Thymus (tissue), 11 donors: Measurements from ENCODE around the gene SLC35G1. TPM values are rescaled to one million over a fixed set of nuclear protein-coding genes. Genes with fewer than 3 reads are reported as not detected.

Experiments used
- DNase-seq, 9 donors: peaks; one replicate each; pipeline ENCODE4 v3.0.0-alpha.2; 2013; ENCODE audit warnings: low spot score in 9 of 9, low read depth in 6 of 9, missing footprints in 1 of 9
- H3K27ac ChIP-seq, 2 donors: one replicate each; pipeline ENCODE4 v1.5.1; 2013; ENCODE audit warnings: control low read depth in 1 of 2, low read depth in 1 of 2, low read length in 1 of 2, mild to moderate bottlenecking in 1 of 2, moderate library complexity in 1 of 2
- H3K27me3 ChIP-seq, 2 donors: one replicate each; pipeline ENCODE4 v1.5.1; 2013; ENCODE audit warnings: low read length in 1 of 2; ENCODE audit not compliant: control insufficient read depth in 2 of 2, insufficient read depth in 1 of 2
- H3K36me3 ChIP-seq, 2 donors: one replicate each; pipeline ENCODE4 v1.5.1; 2013; ENCODE audit warnings: low read length in 1 of 2, mild to moderate bottlenecking in 1 of 2, moderate library complexity in 1 of 2; ENCODE audit not compliant: control insufficient read depth in 2 of 2, insufficient read depth in 2 of 2
- H3K4me1 ChIP-seq, 2 donors: one replicate each; pipeline ENCODE4 v1.5.1; 2013; ENCODE audit warnings: low read length in 2 of 2; ENCODE audit not compliant: control insufficient read depth in 2 of 2, insufficient read depth in 2 of 2
- H3K4me3 ChIP-seq, 2 donors: one replicate each; pipeline ENCODE4 v1.5.1; 2013; ENCODE audit warnings: low read length in 2 of 2, control low read depth in 1 of 2, mild to moderate bottlenecking in 1 of 2
- H3K9me3 ChIP-seq, 2 donors: one replicate each; pipeline ENCODE4 v1.5.1; 2013; ENCODE audit warnings: low read length in 1 of 2, mild to moderate bottlenecking in 1 of 2; ENCODE audit not compliant: control insufficient read depth in 2 of 2, insufficient read depth in 1 of 2
- WGBS: extraction: QIAGEN DNeasy Blood & Tissue Kit; methylation state at CpG from one replicate; pipeline ENCODE4 v1.1.7; 2013; 5-methylcytosine and 5-hydroxymethylcytosine counted together
- polyA plus RNA-seq: library from polyadenylated mRNA; stranded (reverse); fragments of 200-250 nt; gene quantifications from one replicate; pipeline ENCODE4 v1.2.3, GENCODE V29; 2013
- total RNA-seq: library from RNA; stranded (reverse); fragments of 120-200 nt; gene quantifications from one replicate; pipeline ENCODE4 v1.2.4, GENCODE V29; 2013
- donor health status: healthy.

Gene SLC35G1
- total and polyA plus RNA-seq, 2 donors: 2.3 to 3.0 TPM

DNA sequence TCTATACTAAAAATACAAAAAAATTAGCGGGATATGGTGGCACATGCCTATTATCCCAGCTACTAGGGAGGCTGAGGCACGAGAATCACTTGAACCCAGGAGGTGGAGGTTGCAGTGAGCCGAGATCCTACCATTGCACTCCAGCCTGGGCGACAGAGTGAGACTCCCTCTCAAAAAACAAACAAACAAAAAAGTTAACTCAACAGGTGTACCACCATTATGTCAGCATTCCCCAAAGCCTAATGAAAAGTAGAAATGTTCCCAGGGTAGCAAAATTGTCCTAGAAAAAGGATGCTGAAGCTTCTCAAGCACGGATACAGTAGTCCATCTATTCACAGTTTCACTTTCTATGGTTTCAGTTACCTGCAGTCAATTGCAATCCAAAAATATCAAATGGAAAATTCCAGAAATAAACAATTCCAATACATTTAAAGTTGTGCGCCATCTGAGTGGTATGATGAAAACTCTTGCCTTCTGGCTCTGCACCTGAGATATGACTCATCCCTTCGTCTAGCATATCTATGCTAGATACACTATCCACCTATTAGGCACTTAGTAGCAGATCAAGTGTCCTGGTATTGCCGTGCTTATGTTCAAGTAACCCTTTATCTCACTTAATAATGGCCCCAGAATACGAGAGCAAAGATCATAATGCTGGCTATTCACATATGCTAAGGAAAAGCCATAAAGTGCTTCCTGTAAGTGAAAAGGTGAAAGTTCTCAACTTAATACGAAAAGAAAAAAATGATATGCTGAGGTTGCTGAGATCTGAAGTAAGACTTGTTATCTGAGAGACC lies 37.2 kb upstream of the SLC35G1 start:
- Histone ChIP-seq H3K4me1 (no peaks in the 10 kb centered on the region), H3K27ac (no peak overlapping the region), H3K36me3 (no peaks in the 10 kb centered on the region), H3K9me3 (no peaks in the 10 kb centered on the region), H3K27me3 (no peaks in the 10 kb centered on the region), H3K4me3 (no peak overlapping the region)
- no peak for DNase-seq
- WGBS: 92% methylated on average over 10 of the region's 10 CpGs

DNA sequence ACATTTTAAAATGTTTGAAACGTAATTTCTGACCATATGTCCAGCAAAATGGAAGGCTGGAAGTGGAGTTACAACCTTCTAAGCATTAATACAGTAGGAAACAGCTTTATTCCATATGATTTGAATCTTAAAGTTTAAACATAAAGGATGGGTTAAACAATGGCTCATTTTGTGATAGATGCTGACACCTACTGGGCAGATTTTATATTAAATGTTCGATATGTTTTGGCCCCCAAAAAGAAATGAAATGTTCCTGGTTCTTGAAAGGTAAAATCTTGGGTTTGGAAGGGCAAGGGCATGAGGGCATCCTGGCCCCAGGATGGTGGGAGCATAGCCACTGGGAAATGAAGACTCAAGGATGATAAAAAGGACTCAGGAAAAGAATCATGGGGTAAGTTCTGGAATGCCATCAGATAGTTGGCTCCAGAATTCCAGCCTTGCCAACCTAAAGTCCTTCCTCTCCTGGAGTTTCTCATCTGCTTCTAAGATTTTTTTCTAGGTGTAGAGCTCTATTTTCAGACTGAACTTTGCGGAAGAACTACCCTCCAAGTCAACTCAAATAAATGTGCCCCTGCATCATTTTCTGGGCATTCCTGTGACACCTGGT lies 34.6 kb upstream of the SLC35G1 start:
- no peak overlapping the region for H3K27ac ChIP-seq
- H3K4me3 ChIP-seq: no peak overlapping the region
- no peaks in the 10 kb centered on the region for H3K4me1 ChIP-seq
- whole genome bisulfite sequencing: 42% methylated on average over 3 of the region's 3 CpGs
- no peaks in the 10 kb centered on the region for H3K36me3 ChIP-seq
- no peaks in the 10 kb centered on the region for H3K9me3 ChIP-seq
- DNase-seq: peak in 2 of 9 donors; percentile 2 to 5
- no peaks in the 10 kb centered on the region for H3K27me3 ChIP-seq

DNA sequence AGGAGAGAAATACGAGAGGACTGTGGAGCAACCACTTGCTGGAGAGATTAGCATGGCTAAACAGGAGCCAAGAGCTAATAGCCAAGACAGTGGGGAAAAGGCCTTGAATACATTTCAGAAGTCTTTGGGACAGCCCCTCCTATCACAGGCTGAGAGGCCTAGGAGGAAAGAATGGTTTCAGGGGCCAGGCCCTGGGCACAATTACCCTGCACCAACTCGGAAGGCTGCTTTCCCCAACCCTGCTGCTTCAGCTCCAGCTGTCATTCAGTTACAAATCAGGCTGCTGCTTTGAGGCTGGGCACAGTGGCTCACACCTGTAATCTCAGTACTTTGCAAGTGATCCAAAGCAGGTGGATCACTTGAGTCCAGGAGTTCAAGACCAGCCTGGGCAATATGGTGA lies 32.0 kb upstream of the SLC35G1 start:
- no peaks in the 10 kb centered on the region for H3K36me3 ChIP-seq
- H3K27ac ChIP-seq: no peak overlapping the region
- H3K4me1 ChIP-seq: no peaks in the 10 kb centered on the region
- no peak for DNase-seq
- H3K4me3 ChIP-seq: no peak overlapping the region
- H3K27me3 ChIP-seq: no peaks in the 10 kb centered on the region
- H3K9me3 ChIP-seq: no peaks in the 10 kb centered on the region
- WGBS: 97% methylated on average over 2 of the region's 2 CpGs

DNA sequence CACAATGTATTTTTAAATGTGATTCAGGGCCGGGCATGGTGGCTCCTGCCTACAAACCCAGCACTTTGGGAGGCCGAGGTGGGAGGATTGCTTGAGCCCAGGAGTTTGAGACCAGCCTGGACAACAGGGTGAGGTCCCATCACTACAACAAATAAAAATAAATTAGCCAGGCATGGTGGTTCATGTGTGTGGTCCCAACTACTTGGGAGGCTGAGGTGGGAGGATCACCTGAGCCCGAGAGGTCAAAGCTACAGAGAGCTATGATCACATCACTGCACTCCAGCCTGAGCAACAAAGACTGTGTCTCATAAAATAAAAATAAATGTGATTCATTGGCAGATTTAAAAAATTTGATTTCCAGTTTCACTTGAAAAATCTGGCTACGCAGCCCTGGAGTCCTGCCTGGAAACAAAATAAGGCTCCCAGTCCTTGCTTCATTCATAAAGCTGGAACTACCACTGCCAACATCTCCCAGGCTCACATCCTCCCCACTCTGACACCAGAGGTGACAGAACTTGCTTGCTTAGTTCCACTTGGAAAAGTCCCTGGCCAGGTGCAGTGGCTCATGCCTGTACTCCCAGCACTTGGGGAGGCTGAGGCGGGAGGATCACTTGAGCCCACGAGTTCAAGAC lies 27.9 kb upstream of the SLC35G1 start:
- H3K4me1 ChIP-seq: no peaks in the 10 kb centered on the region
- no peaks in the 10 kb centered on the region for H3K36me3 ChIP-seq
- WGBS: 89% methylated on average over 6 of the region's 6 CpGs
- no peak for DNase-seq
- H3K4me3 ChIP-seq: no peak overlapping the region
- no peak overlapping the region for H3K27ac ChIP-seq
- no peaks in the 10 kb centered on the region for H3K27me3 ChIP-seq
- H3K9me3 ChIP-seq: no peaks in the 10 kb centered on the region

DNA sequence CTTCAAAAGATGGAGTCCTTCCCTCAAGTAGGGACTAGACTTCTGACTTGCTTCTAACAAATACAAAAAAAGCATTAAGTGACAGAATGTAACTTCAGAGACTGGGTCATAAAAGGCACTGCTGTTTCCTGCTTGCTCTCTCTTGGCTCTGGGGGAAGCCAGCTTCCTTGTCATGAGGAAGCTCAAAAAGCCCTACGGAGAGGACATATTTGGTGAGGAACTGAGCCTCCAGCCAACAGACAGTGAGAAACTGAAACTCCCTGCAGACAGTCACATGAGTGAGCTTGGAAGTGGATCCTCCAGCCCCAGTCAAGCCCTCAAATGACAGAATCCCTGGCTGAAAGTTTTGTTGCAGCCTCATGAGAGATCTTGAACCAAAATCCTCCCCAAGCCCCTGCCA lies 26.3 kb upstream of the SLC35G1 start:
- WGBS: 88% methylated on average over 1 of the region's 1 CpG

DNA sequence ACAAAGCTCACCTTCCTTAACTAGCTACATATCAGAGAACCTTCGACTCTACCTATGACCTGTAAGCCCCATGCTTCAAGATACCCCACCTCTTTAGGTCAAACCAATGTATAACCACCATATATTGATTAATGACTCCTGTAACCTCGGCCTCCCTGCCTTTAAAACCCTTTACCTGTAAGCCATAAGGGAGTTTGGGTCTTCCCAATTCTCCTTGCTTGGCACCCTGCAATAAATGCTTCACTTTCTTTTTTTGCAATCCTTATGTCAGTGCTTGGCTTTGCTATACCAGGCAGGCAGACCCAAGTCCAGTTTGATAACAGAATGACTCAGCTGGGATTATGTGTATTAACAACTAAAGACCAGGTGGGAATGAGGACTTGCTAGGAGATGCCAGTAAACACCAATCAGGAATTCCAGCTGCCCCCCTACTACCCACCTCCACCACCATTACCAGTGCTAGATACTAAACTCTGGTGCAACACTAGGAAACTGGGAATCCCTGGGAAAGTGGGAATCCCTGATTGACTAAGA lies 22.0 kb upstream of the SLC35G1 start:
- no peak for DNase-seq
- Histone ChIP-seq H3K4me3 (no peak overlapping the region), H3K4me1 (no peaks in the 10 kb centered on the region), H3K27me3 (no peaks in the 10 kb centered on the region), H3K27ac (no peak overlapping the region), H3K36me3 (no peaks in the 10 kb centered on the region), H3K9me3 (no peaks in the 10 kb centered on the region)
- 83% methylated on average over 2 of the region's 2 CpGs for WGBS

More for the DNA sequence above, 26.3 kb upstream of the SLC35G1 start:
- Histone ChIP-seq H3K36me3 (no peaks in the 10 kb centered on the region), H3K4me1 (no peaks in the 10 kb centered on the region), H3K4me3 (no peak overlapping the region), H3K27ac (no peak overlapping the region), H3K9me3 (no peaks in the 10 kb centered on the region), H3K27me3 (no peaks in the 10 kb centered on the region)
- no peak for DNase-seq

DNA sequence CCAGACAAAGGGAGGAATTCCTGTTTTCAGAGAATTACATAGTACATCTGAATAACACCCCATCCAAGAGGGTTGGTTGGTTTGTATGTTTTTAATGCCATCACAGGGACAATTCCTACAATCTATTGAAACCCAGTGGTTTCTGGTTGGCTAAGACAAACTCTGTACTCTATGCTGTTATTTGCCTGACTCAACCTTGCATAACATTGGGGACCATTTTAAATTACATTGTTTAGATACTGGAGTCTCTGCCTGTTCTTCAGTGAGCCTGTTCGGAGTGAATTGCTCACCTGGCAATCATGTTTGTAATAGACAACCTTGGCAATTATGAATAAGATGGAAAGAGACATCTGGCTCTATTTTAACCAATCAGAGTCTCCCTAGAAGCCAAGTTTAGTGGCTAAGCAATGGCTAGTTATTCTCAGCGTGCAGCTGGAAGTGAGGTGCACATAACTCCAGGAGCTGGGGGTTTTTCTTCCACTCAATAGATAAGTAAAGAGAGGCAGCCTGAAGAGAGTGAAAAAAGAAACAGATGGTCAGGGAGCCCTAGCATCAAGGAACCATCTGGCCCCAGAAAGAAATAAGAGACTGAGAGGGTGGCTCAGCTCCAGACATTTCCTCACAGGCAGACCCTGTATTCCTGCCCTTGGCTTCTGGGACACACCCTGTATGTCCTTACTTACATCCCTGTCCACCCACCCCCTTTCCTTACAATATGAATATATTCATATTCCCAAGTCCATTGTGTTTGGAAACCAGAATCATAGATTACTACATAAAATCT lies 21.2 kb upstream of the SLC35G1 start:
- no peak overlapping the region for H3K4me3 ChIP-seq
- no peaks in the 10 kb centered on the region for H3K36me3 ChIP-seq
- 94% methylated on average over 2 of the region's 2 CpGs for WGBS
- no peaks in the 10 kb centered on the region for H3K4me1 ChIP-seq
- no peak overlapping the region for H3K27ac ChIP-seq
- H3K9me3 ChIP-seq: no peaks in the 10 kb centered on the region
- no peak for DNase-seq
- no peaks in the 10 kb centered on the region for H3K27me3 ChIP-seq

DNA sequence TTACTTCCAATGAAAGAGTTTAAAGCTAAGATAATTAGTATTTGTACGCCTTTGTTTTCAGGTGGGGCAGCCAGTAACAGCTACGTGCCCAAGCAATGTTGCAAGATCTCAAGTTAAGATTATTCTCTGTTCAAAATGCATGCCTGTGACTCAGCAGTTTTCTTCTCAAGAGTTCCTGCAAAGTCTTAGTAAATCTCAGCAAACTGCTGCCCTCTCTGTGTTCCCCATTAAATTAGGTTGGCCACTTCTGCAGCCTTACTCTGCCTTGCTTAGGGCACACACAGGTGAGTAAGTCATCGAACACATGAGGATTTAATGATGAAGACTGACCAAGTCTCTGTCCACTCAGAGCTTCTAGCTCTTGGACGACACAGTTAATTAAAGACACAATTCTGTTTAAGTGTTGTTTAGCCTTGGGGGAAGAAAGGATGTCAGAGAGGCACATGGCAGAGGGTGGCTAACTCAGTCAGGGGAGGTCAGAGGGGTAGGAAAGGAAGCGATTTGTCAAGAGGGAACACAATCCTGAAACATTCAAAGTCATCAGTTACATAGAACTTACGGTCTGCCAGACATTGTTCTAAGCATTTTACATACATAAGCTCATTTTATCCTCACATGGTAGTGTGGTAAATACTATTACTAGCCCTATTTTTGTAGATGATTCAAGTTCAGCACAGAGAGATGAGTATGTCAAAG lies 20.2 kb upstream of the SLC35G1 start:
- H3K27ac ChIP-seq: no peak overlapping the region
- H3K4me3 ChIP-seq: no peak overlapping the region
- no peaks in the 10 kb centered on the region for H3K9me3 ChIP-seq
- H3K36me3 ChIP-seq: no peaks in the 10 kb centered on the region
- DNase-seq: no peak
- 61% methylated on average over 6 of the region's 6 CpGs for WGBS
- H3K4me1 ChIP-seq: no peaks in the 10 kb centered on the region
- H3K27me3 ChIP-seq: no peaks in the 10 kb centered on the region
